Heart right ventricle (tissue), 16 donors: ENCODE results near the gene GPR142. TPM values are rescaled to one million over a fixed set of nuclear protein-coding genes. Genes with fewer than 3 reads are reported as not detected.

Source experiments
- ATAC-seq, 8 donors: fragments of 200-7000 bp; cut with Tn5 transposase; one replicate each; pipeline ENCODE4 v1.9.1; 2020; ENCODE audit warnings: mild to moderate bottlenecking in 8 of 8, moderate library complexity in 8 of 8, moderate number of reproducible peaks in 1 of 8
- DNase-seq, 2 donors: peaks; one replicate each; pipeline ENCODE4 v3.0.0-alpha.2; 2020
- H3K27ac ChIP-seq, 10 donors: fragments of 200-600 bp; sonication (generic) in 2 of 10; one replicate each; pipeline versions ENCODE4 v1.5.0 to v1.8.0; 2020 to 2022; ENCODE audit warnings: mild to moderate bottlenecking in 3 of 10
- H3K27me3 ChIP-seq, 7 donors: fragments of 200-600 bp; one replicate each; pipeline ENCODE4 v1.8.0; 2021 to 2022; ENCODE audit warnings: mild to moderate bottlenecking in 2 of 7
- H3K36me3 ChIP-seq, 9 donors: fragments of 200-600 bp; sonication (generic) in 1 of 9; one replicate each; pipeline versions ENCODE4 v1.5.0 to v1.8.0; 2020 to 2022; ENCODE audit warnings: mild to moderate bottlenecking in 2 of 9
- H3K4me1 ChIP-seq, 9 donors: fragments of 200-600 bp; sonication (generic) in 1 of 9; one replicate each; pipeline versions ENCODE4 v1.5.0 to v1.8.0; 2020 to 2022; ENCODE audit warnings: mild to moderate bottlenecking in 4 of 9
- H3K4me3 ChIP-seq, 10 donors: fragments of 200-600 bp; sonication (generic) in 2 of 10; one replicate each; pipeline versions ENCODE4 v1.5.0 to v1.8.0; 2020 to 2022; ENCODE audit warnings: mild to moderate bottlenecking in 7 of 10, moderate library complexity in 2 of 10
- H3K9me3 ChIP-seq, 11 donors: fragments of 200-600 bp in 10 of 11; sonication (generic) in 2 of 11; one replicate each; pipeline versions ENCODE4 v1.5.0 to v1.8.0; 2013 to 2022; ENCODE audit warnings: mild to moderate bottlenecking in 2 of 11, control low read depth in 1 of 11, moderate library complexity in 1 of 11
- WGBS, 2 donors: extraction: QIAGEN DNeasy Blood & Tissue Kit; methylation state at CpG; one replicate each; pipeline ENCODE4 v1.1.7; 2013; ENCODE audit warnings: inconsistent platforms in 1 of 2; 5-methylcytosine and 5-hydroxymethylcytosine counted together
- intact Hi-C, 10 donors: fragments of 100-400 bp; cut with DNase I; formaldehyde crosslinking; loops; one replicate each; pipeline versions ENCODE4 v1.11.1 to v1.14.2; 2022
- polyA plus RNA-seq, 2 donors: library from polyadenylated mRNA; stranded (reverse); fragments of 200-250 nt; gene quantifications; one replicate each; pipeline ENCODE4 v1.2.3, GENCODE V29; 2013
- total RNA-seq, 10 donors: library from RNA; stranded (reverse); fragmentation: NEBNext Ultra II Directional in 3 of 10; extraction: Animal tissue kit (Norgen Biotek cat#: 25700) in 3 of 10; gene quantifications; one replicate each; pipeline versions ENCODE4 v1.2.1 to v1.2.4, GENCODE V29; 2021 to 2023
- TF ChIP-seq, protein P1 (sequence below), 9 donors: fragments of 200-600 bp; sonication (generic) in 2 of 9; IDR thresholded peaks; one replicate each; pipeline versions ENCODE4 v1.5.0 to v1.8.0; 2021 to 2022; ENCODE audit warnings: antibody characterized with exemption in 9 of 9, mild to moderate bottlenecking in 5 of 9, moderate library complexity in 1 of 9
- donor health status: Arrhythmogenic right ventricular cardiomyopathy.
- donor health status: ischemic (EF 13 %, LVEDD 7.1; RV severe dilation, severe dysfunction).
- donor health status: healthy with polysubstance abuse.
- donor health status: DM: no; HTN: yes; CAD: no.
- donor health status: DM: no; HTN: no; CAD: no.
- donor health status: ischemic (EF 25% LVEDD 6.9; RV normal size, moderate dysfunction).
- donor health status: ischemic (EF 25% LVEDD 5.7; RV mildly dilated, moderate dysfunction).
- donor health status: healthy.
- donor health status: DM: yes; HTN: yes; CAD: no.
- donor health status: Ischemic cardiomyopathy.
- donor health status: ischemic (EF 35%, LVEDD 5.7; RV mildly dilated, moderate dysfunction).
- donor health status: nonischemic (EF 11% LVEDD 7.7; RV severe dilation, severe dysfunction).
- donor health status: DM: yes; HTN: yes; CAD: no.
- donor health status: PGD.
- donor health status: ischemic (EF 29% LVEDD 5.4; RV normal size, mild dysfunction).
- donor health status: nonischemic (EF 23%, LVEDD 6.1; RV moderate dilation, normal function).

GPR142 gene
- total and polyA plus RNA-seq, 12 donors: 0.70 TPM; not detected in 11

DNA sequence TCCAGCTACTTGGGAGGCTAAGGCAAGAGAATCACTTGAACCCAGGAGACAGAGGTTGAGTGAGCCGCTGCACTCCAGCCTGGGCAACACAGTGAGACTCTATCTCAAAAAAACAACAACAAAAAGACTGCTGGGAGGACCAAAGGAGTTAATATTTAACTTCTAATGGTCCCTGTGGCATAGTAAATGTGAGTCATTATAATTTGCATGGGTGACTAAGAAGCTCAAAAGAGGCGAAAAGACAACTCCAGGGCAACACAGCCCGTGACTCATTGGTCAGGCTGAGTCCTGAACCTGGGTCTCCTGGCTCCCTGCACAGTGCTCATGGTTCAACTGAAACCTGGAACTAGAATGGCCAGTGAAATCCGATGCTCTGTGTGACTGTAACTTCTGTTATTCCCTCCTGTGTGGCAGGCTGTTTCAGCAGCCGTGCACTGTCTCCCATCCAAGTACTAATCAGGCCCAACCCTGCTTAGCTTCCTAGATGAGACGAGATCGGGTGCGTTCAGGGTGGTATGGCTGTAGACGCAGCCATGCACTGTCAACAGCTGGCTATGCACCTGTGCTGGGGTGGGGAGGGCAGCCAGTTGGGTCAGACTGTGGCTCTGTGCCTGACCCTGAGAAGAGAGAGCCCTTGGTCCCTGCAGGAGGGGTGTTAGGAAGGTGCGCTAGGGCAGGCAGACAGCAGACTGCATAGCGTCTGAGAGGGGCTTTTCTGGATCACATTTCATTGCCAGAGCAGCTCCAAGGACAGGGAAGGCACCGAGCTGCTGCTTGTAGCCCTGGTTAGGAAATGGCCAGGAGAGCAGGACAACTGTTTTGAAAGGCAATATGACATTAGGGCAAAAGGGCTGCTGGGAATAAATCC lies 50.1 kb downstream of the GPR142 start:
- peaks cover 0 to 6% (median 0%) of the 10 kb centered on the region in 7 donors for H3K27me3 ChIP-seq
- ATAC-seq (peak in 1 of 8 donors; percentile 22), DNase-seq (no peak)
- no peak overlapping the region for H3K4me3 ChIP-seq
- intact Hi-C loops: no loop called here
- H3K27ac ChIP-seq: no peak overlapping the region
- WGBS, 2 donors: 81 to 82% methylated on average over 12 of the region's 12 CpGs
- TF ChIP-seq, protein P1, sequence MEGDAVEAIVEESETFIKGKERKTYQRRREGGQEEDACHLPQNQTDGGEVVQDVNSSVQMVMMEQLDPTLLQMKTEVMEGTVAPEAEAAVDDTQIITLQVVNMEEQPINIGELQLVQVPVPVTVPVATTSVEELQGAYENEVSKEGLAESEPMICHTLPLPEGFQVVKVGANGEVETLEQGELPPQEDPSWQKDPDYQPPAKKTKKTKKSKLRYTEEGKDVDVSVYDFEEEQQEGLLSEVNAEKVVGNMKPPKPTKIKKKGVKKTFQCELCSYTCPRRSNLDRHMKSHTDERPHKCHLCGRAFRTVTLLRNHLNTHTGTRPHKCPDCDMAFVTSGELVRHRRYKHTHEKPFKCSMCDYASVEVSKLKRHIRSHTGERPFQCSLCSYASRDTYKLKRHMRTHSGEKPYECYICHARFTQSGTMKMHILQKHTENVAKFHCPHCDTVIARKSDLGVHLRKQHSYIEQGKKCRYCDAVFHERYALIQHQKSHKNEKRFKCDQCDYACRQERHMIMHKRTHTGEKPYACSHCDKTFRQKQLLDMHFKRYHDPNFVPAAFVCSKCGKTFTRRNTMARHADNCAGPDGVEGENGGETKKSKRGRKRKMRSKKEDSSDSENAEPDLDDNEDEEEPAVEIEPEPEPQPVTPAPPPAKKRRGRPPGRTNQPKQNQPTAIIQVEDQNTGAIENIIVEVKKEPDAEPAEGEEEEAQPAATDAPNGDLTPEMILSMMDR (IDR thresholded peaks at IDR 0.05): no peak
- peaks cover 0 to 6% (median 0%) of the 10 kb centered on the region in 9 donors for H3K4me1 ChIP-seq
- no peaks in the 10 kb centered on the region for H3K9me3 ChIP-seq
- H3K36me3 ChIP-seq: no peaks in the 10 kb centered on the region

DNA sequence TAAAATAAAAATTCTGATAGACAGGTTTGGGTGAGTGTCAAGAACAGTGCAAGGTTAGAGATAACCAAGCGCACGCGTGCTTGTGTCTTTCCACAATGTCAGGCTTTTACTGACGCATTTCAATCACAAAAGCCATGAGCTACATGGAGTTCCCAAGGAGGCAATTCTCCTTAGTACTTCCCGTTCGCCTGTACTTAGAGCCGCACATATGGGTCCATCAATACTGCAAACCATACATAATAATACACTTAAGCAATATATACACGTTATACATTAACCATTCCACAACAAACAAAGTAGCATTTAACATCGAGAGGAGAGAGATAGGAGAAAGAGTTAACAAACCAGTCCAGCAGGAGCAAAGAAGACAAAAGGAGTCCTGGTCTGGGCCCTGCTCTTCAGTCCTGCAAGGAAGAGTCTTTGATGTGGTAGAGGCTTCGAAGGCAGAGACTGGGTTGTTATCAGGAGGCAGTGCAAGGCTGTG lies 52.7 kb downstream of the GPR142 start:
- Histone ChIP-seq H3K9me3 (no peaks in the 10 kb centered on the region), H3K36me3 (no peaks in the 10 kb centered on the region), H3K4me1 (peaks cover 0 to 9% (median 1%) of the 10 kb centered on the region in 9 donors), H3K27ac (no peak overlapping the region), H3K27me3 (peaks cover 0 to 6% (median 0%) of the 10 kb centered on the region in 7 donors), H3K4me3 (no peak overlapping the region)
- intact Hi-C loops: loop anchor here in 1 of 10 donors (5.0 kb wide), 1 partner anchor 33 kb away; no protein-coding TSS in a partner anchor
- DNase-seq (no peak), ATAC-seq (no peak)
- 74 to 82% methylated on average over 10 of the region's 10 CpGs for WGBS, 2 donors
- TF ChIP-seq, protein P1 (IDR thresholded peaks at IDR 0.05): no peak

Other genes with a start within 250 kb of the GPR142 start
- gene RPL38, start 163.8 kb upstream of the GPR142 start, total RNA-seq: 100 to 1,000 TPM; 661 to 847 (median 735) TPM
- gene RPL38, start 163.8 kb upstream of the GPR142 start, polyA plus RNA-seq: 1,000 to 10,000 TPM; 1,527 to 2,186 TPM
- 10 to 100 TPM; 20.9 to 36.3 (median 26.1) TPM for gene TTYH2, start 153.9 kb upstream of the GPR142 start, total RNA-seq
- gene TTYH2, start 153.9 kb upstream of the GPR142 start, polyA plus RNA-seq: 10 to 100 TPM in 1 of 2 donors, 1 to 10 TPM in 1; 8.6 to 20.6 TPM
- under 1 TPM in 1 of 10 donors, not detected in 9; 0.16 TPM for gene DNAI2, start 93.3 kb upstream of the GPR142 start, total RNA-seq
- not detected for gene DNAI2, start 93.3 kb upstream of the GPR142 start, polyA plus RNA-seq
- gene KIF19, start 41.3 kb upstream of the GPR142 start, total RNA-seq: 1 to 10 TPM in 2 of 10 donors, under 1 TPM in 8; 0.07 to 1.5 (median 0.26) TPM
- gene KIF19, start 41.3 kb upstream of the GPR142 start, polyA plus RNA-seq: under 1 TPM; 0.29 to 0.41 TPM
- gene BTBD17, start 5.6 kb upstream of the GPR142 start, total RNA-seq: not detected
- gene BTBD17, start 5.6 kb upstream of the GPR142 start, polyA plus RNA-seq: not detected
- 10 to 100 TPM; 28.0 to 41.0 (median 32.5) TPM for gene GPRC5C, start 64.6 kb downstream of the GPR142 start, total RNA-seq
- gene GPRC5C, start 64.6 kb downstream of the GPR142 start, polyA plus RNA-seq: 10 to 100 TPM; 29.5 to 38.2 TPM
- 10 to 100 TPM in 1 of 10 donors, 1 to 10 TPM in 4, under 1 TPM in 5; 0.38 to 13.1 (median 1.4) TPM for gene CD300A, start 99.1 kb downstream of the GPR142 start, total RNA-seq
- gene CD300A, start 99.1 kb downstream of the GPR142 start, polyA plus RNA-seq: 1 to 10 TPM in 1 of 2 donors, under 1 TPM in 1; 0.95 to 1.9 TPM
- gene CD300LB, start 164.0 kb downstream of the GPR142 start, total RNA-seq: 1 to 10 TPM in 1 of 10 donors, under 1 TPM in 5, not detected in 4; 0.14 to 1.7 (median 0.26) TPM
- gene CD300LB, start 164.0 kb downstream of the GPR142 start, polyA plus RNA-seq: under 1 TPM in 1 of 2 donors, not detected in 1; 0.25 TPM
- 1 to 10 TPM in 1 of 10 donors, under 1 TPM in 9; 0.21 to 3.2 (median 0.55) TPM for gene CD300C, start 178.6 kb downstream of the GPR142 start, total RNA-seq
- under 1 TPM; 0.22 to 0.65 TPM for gene CD300C, start 178.6 kb downstream of the GPR142 start, polyA plus RNA-seq
- under 1 TPM in 2 of 10 donors, not detected in 8; 0.49 to 0.97 TPM for gene CD300H, start 200.0 kb downstream of the GPR142 start, total RNA-seq
- gene CD300H, start 200.0 kb downstream of the GPR142 start, polyA plus RNA-seq: not detected
- not detected for gene CD300LD, start 224.8 kb downstream of the GPR142 start, total RNA-seq
- gene CD300LD, start 224.8 kb downstream of the GPR142 start, polyA plus RNA-seq: not detected